AG09319 (cell line): ENCODE data around the gene CYP2R1.
"Not testable (repeated sequence)": the region's sequence is repeated elsewhere in the genome, so short reads cannot be mapped to it uniquely, and the experiment has no call there.

Source experiments
- DNase-seq: peaks from one replicate; pipeline ENCODE4 v3.0.0-alpha.2; 2010; ENCODE audit warnings: low read depth; ENCODE audit errors: extremely low read depth
- CTCF ChIP-seq: IDR thresholded peaks from 2 replicates; pipeline ENCODE4 v1.5.1; 2011; ENCODE audit warnings: low read depth, mild to moderate bottlenecking, inconsistent platforms, low read length, moderate library complexity

Gene CYP2R1

GRCh38 chr11:14873632-14874031 lies 18.4 kb downstream of the CYP2R1 start:
- no peak for TF ChIP-seq CTCF
- DNase-seq = no peak

GRCh38 chr11:14872032-14872431 lies 20.0 kb downstream of the CYP2R1 start:
- no peak for TF ChIP-seq CTCF
- no peak for DNase-seq

GRCh38 chr11:14863775-14864174 lies 28.3 kb downstream of the CYP2R1 start:
- not testable (repeated sequence) for DNase-seq

GRCh38 chr11:14861680-14862079 lies 30.4 kb downstream of the CYP2R1 start:
- DNase-seq = no peak
- no peak for TF ChIP-seq CTCF

GRCh38 chr11:14860511-14860910 lies 31.5 kb downstream of the CYP2R1 start:
- DNase-seq = no peak
- no peak for TF ChIP-seq CTCF

- DNase-seq = no peak
- TF ChIP-seq CTCF = no peak
Measured at GRCh38 chr11:14858404-14858803, 33.6 kb downstream of the CYP2R1 start.

GRCh38 chr11:14857621-14858020 lies 34.4 kb downstream of the CYP2R1 start:
- TF ChIP-seq CTCF = no peak
- DNase-seq = no peak

GRCh38 chr11:14855890-14856289 lies 36.1 kb downstream of the CYP2R1 start:
- no peak for TF ChIP-seq CTCF
- DNase-seq = no peak
